Activated CD4-positive, alpha-beta T cell treated with anti-CD3 and anti-CD28 coated beads for 48 hours (primary cell): ENCODE measurements around the gene BICRA.
"Not testable (repeated sequence)": the region's sequence is repeated elsewhere in the genome, so short reads cannot be mapped to it uniquely, and the experiment has no call there.

Source experiments
- DNase-seq: peaks from one replicate; pipeline ENCODE4 v3.0.0-alpha.2; 2020

Gene BICRA

DNA sequence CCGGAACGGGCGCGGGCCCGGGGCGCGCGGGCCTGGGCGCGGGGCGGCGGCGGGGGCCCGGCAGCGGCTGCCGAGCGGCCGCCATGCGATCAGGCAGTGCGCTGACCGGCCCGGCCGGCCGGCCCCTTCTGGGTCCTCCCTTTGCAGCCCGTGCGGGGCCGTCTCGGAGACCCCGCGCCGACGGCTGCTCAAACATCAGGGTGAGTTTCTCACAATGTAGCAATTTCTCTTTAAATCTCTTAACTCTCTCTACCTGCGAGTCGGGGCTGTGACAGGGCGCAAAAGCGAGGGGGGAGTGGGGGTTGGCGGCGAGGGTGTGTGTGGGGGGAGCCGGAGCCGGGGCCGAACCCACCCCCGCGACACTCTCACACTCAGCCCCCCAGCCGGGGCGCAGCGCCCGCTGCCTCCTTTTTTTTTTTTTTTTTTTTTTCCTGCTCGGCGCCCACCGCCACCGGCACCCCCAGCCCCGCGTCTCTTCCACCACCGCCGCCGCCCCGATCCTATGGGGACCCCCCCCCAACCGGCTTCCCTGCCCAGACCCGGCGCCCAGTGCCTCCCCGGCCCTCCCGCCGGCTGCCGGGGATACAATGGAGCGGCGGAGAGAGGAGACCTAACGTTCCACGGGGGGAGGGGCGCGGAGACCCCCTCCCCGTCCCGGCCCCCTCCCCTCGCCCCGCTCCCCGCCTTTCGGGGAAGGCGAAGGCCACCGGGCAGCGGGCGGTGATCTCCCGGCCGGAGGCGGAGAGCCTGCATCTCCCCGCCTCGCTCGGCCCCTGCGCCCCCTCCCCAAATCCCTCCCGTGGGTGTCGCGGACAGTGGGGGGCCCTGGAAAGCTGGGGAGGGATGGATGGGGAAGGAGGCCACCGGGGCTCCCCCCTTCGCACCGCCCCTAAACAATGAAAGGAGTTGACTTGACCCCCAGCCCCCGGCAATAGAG, at the start of gene BICRA:
Gene BICRA, plus strand, starts transcription at position 166 of the 937 bp plus-strand sequence. CDS start 64,441 bp downstream, outside the sequence.
- DNase-seq = peak; percentile 88

DNA sequence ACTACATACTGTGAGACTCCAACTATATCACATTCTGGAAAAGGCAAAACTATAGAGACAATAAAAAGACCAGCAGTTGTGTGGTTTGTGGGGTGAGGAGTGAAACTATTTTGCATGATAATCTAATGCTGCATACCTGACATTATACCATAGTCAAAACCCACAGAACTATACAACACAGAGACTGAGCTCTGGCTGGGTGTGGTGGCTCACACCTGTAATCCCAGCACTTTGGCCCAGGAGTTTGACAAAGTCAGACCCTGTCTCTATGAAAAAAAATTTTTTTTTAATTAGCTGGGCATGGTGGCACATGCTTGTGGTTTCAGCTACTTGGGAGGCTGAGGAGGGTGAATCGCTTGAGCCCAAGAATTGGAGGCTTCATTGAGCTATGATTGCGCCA, 47.9 kb upstream of the BICRA start:
- no peak for DNase-seq

DNA sequence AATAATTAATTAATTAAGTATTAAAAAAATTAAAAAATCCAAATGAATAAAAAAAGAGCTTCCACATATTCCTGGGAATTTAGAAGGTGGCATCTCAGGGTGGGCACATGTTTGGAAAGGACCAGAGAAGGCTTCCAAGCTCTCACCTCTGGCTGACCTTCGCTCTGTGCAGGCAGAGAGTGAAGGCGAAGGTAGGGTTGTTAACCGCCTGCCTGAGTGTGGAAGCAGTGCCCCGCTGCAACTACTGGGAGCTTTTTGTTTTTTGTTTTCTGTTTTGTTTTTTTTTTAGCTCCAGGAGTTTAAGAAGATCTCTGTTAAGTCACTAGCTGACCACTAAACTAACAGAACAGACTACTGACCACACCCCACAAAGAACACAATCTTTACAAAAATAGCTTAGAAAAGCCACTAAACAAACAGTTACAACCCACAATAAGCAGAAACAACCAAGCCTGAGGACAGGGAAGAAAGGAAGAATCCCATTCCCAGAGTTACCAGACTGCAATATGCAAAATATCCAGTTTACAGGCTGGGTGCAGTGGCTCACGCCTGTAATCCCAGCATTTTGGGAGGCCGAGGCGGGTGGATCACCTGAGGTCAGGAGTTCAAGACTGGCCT, 47.4 kb upstream of the BICRA start:
- DNase-seq = no peak

DNA sequence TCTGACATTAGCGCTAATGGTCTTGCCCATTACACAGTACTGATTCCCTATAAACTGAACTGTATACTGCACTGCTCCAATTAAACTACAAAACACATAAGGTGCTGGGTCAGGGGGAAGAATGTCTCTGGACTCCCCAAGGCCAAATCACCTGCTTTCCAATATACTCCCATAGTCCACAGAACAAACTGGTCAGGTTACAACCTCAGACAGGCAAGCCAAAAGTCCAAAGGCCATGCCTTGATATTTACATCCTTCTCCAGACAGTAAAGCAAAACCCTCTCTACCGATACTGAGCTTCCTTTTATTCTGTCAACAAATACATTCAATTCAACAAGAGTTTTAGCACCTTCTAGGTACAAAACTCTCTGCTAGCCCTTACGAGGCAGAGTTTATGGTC, 44.9 kb upstream of the BICRA start:
- no peak for DNase-seq

DNA sequence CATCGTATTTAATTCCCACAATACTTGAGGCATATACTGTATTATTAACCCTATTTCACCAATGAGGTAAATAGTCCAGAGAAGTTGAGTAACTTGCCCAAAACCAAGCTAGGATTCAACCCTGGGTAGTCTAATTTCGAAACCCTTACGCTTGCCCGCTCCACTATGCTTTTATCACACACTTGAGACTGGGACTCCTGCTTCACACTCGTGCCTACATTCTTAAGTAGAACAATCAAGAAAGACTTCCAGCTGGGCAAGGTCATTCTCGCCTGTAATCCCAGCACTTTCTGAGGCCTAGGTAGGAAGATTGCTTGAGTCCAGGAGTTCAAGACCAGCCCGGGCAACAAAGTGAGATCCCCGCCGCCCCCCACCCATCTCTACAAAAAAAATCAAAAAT, 39.6 kb upstream of the BICRA start:
- no peak for DNase-seq

DNA sequence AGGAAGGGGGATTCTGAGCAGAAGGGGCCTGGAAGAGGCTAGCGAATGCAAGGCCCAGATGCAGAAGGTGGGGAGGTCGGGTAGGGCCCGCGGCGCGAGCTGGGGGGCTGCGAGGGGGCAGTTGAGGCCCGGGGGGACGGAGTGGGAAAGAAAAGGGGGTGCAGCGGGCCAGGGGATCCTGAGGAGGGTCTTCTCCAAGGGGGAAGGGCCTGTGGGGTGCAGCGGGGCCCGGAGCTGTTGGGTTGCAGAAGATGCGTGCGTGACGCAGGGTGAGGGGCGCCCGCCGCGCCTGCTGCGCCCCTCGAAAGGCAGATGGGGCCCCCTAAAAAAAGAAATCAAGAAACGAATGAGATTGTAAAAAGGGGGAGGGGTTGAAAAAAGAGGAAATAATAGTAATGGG, 36.3 kb upstream of the BICRA start:
- no peak for DNase-seq

DNA sequence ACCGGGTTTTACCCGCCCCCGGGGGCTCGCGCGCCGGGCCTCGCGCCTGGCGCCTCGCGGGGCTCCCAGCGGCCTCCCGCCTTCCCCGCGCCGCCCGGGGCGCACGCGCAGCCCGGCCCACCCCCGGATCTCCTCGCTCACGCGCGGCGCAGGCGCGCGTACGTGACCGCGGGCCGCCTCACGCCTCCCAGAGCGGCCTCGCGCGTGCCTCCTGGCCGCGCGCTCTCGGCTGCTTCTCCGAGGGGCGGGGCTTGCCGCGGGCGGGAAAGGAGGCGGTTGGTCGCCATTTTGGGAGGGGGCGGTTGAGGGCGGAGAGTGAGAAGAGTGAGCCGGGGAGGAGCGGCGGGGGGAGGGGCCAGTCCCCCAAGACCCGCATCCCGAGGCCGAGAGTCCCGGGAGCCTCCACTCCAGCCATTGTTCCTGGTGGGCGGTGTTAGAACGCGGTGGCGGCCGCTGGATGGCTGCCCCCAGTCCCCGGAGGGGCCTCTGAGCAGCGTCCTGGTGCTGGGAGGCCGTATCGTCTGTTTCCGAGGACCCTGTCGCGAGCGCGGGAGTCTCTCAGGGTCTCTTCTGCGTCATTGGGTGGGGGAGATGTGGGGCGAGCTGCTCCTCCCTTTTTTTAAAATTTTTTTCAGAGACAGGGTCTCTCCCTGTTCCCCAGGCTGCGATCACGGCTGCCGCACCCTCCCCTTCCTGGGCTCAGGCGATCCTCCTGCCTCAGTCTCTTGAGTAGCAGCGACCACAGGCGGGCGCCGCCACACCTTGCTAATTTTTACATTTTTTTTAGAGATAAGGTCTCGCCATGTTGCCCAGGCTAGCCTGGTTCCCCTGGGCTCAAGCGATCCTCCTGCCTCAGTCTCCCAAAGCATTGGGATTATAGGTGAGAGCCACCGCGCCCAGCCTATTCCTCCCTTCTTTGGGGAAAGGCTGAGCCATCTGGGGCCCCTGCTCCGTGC, 35.6 kb upstream of the BICRA start, which contains the start of gene ZNF541:
Gene ZNF541, minus strand, starts transcription at position 78 of the 956 bp plus-strand sequence. CDS start 17,292 bp downstream, outside the sequence.
- peak; percentile 83 for DNase-seq

DNA sequence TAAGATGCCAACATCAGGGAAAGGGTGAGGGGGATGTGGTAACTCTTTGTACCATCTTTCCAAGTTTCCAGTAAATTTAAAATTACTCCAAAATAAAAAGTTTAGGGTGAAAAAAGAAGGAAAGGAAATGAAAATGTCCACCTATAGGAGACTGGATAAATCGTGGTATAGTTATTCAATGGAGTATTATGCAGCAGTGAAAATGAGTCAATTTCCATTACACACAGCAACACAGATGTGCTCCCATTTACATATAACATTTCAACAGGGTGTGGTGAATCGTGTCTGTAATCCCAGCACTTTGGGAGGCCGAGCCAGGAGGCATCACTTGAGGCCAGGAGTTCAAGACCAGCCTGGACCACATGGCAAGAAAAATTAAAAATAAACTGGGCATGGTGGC, 28.5 kb upstream of the BICRA start:
- no peak for DNase-seq

DNA sequence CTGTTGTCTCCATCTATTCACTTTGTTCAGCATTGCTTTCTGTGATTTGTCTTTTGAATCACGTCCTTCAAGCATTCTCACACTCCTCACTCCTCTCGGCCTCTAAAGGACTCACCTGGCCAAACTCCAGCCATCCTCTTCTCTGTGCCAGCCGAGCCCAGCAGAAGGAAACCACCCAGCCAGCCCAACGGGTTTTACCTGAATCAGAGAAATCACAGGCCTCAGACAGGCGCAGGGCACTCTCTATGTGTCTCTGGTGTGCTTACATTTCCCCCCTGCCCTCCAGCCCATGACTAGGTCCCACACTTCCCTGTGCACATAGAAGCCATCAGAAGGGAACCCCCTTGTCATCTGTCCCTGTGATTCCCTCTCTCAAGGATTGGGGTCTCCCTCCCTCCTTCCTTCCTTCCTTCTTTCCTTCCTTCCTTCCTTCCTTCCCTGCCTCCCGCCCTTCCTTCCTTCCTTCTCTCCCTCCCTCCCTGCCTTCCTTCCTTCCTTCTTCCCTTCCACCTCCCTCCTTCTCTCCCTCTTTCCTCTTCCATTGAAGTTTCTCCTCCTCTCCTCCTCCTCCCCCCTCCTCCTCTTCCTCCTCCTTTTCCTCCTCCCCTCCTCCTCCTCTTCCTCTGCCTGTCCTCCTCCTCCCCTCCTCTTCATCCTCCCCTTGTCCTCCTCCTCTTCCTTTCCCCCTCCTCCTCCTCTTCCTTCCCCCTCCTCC, 27.2 kb upstream of the BICRA start:
- DNase-seq = no peak

DNA sequence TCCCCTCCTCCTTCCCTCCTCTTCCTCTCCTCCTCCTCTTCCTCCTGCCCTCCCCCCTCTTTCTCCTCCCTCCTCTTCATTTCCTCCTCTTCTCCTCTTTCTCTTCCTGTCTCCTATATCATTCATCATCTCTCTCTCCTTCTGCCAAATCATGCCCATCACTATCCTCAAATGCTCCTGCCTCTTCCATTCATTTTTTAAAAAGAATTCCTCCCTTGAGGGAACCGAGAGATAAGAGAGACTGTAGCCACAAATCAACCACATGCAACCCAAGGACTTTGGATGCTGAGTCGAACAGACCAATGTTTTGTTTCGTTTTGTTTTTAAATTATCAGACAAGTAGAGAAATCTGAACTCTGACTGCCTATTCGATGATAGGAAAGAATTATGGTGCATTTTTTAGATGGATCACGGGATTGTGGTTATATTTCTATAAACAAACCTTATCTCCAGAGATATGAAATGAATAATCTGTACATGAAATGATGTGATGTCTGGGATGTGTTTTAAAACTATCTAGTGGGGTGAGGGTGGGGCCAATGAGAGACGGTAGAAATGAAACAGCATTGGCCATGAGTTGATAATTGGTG, 26.5 kb upstream of the BICRA start:
- no peak for DNase-seq

DNA sequence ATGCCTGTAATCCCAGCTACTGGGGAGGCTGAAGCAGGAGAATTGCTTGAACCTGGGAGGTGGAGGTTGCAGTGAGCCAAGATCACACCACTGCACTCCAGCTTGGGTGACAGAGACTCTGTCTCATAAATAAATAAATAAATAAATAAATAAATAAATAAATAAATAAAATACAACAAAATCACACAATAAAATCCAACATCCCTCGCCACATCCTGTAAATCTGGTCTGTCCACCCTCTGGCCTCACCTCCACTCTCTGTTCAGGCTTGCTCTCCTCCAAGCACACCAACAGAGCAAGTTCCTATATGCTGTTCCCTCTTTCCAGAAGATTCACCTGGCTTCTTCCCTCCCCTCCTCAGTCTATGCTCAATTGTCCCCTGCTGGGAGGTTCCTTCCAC, 25.8 kb upstream of the BICRA start:
- not testable (repeated sequence) for DNase-seq

DNA sequence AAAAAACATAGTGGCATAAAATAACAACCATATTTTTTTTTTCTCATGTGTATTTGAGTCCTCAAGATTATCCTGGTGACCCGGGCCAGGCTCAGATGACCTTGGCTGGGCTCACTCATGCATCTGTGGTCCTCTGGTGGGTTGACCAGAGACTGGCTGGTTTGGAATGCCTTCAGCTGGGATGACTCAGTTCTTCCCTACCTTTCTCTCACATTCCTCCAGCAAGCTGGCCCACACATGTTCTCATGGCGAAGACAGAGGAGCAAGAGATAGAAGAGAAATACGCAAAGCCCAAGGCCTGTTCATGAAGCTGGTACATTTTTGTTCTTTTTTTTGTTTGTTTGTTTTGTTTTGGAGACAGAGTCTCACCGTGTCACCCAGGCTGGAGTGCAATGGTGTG, 21.6 kb upstream of the BICRA start:
- no peak for DNase-seq

DNA sequence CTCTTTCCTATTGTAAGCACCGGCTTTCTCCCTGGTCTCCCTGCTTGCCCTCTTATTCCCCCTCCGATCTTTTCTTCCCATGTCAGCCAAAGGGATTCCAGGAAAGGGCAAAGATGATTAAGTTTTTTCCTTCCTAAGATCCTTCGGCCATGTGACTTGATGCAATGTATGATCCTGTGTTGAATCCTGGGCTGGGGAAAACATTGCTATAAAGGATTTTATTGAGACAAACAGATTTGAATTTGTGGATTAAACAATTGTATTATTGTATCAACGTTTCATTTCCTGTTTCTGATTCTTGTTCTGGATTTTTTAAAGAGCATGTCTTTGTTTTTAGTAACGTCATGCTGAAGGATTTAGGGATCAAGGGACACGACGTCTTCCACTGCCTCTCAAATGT, 19.1 kb upstream of the BICRA start:
- DNase-seq = no peak

DNA sequence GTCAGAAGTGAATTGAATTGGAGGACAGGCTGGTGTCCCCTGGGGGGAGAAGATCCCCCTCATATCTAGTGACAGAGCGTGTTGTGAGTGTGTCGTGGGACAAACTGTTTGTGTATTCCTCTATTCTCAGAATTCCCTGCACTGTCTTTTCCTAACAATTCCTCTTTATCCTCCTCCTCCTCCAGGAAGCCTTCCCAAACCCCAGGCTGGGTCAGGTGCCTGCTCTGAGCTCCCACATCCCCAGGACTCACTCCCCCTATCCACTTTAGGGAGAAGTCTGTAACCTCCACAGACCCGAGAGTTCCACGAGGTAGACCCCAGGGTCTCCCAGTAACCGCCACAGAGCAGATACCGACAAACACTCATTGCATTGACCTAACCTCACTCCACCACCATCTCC, 15.1 kb upstream of the BICRA start:
- DNase-seq = no peak

DNA sequence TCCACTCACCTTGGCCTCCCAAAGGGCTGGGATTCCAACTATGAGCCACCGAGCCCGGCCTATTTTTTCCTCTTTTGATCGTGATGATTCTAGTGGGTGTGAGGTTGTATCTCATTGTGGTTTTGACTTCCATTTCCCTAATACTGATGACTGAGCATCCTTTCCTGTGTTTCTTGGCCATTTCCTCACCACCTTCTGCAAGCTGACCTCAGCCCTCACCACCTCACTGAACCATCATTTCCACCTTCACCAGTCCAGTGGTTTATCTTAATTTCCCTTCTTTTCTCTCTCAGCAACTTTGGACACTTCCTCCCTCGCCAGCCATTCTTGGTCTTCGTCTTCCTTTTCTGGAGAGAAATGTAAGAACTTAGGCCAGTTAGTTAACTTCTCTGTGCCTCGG, 13.0 kb upstream of the BICRA start:
- DNase-seq = no peak

DNA sequence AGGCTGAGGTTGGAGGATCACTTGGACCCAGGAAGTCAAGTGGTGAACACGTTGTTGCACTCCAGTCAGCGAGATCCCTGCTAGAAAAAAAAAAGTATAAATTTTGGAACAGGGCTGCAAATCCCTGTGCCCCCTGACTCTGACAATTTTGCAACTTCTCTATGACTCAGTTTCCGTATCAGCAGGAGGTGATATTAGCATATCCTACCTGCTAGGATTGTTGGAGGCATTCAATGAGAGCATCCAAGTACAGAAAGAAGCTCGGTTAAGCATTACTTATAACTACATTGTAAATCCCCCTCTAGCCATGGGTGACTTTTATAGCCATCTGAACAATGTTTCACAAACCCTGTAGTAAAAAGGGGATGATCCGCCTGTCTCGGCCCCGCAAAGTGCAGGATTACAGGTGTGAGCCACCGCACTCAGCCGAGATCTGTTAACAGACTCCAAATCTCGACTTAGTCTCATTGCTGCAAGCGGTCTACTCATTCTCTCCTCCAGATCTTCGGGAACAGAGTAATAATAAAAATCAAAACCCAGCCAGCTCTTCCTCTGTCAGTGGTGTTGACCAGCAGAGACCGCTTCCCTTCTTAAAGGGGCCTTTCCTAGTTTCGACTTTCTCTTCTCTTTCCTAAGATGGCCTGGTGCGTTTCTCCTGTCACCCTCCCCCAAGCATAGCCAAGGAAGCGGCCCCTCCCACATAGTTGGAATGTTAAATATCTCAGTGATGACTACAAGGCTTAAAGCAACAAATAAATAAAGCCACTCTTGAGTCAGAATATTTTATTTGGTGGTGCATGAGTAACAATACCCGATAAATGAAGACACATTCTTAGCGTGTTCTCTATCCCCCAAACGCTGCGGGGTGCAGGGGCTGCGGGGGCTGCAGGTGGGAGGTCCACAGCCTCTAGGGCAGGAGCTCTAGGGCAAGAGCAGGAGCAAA, 10.3 kb upstream of the BICRA start:
- DNase-seq = no peak

DNA sequence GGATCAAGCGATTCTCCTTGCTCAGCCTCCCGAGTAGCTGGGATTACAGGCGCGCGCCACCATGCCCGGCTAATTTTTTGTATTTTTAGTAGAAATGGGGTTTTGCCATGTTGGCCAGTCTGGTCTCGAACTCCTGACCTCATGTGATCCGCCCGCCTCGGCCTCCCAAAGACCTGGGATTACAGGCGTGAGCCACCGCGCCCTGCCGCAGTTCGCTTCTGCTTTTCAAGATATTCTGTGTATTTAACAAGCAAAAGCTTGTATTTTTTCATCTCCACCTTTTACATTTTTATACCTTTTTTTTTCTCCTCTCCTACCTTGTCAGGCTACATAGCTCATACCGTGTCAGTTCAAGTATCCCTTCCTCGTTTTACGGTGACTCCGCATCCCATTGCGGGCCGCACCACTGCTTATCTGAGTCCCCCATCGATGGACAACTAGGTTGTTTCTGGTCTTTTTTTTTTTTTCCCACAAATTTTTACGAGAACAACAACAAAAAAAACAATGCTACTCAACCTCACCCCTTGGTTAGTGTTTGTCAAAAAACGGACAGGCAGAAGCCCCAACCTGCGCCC, 9.2 kb upstream of the BICRA start:
- not testable (repeated sequence) for DNase-seq

DNA sequence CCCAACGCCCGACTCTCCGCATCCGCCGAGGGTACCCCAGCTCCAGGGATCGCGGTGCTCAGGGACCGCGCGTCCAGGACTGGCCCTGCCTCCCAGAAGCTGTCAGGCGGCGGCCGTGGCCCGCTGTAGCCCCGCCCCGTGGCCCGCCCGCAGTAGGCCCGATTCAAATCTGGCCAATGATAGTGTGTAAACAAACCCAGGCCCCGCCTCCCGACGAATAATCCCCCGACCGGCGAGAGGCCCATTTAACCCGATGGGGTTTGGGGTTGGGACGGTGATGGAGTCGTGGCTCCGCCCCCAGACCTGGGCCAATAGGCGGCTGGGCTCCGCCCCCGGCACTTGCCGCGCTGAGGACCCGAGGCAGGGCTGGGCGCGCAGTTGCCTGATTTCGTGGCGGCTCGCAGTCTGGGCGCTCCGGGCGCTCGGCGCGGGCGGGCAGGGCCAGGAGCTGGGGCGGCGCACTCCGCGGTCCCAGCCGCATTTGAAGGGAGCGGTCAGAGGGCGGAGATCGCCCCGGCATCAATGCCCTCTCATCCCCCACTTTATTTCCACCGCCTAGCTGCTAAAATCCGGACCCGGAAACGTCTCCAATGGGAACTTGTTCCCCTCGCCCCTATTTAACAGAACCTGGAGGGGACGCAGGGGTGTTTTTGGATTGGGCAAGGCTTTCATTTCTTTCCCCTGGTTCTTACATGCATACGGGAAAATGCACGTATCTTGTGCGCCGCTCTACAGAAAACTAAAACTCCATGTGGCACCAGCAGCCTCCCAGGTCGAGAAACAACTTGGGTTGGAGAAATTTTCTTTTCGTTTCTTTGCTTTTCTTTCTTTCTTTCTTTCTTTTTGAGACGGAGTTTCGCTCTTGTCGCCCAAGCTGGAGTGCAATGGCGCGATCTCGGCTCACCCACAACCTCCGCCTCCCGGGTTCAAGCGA, 8.4 kb upstream of the BICRA start:
- peak; percentile 100 for DNase-seq
